Esophagus (tissue), 2 donors: ENCODE measurements around the gene CABLES1. TPM values are rescaled to one million over a fixed set of nuclear protein-coding genes. Genes with fewer than 3 reads are reported as not detected.

Experiments
- H3K27ac ChIP-seq, 2 donors: one replicate each; pipeline ENCODE4 v1.5.1; 2013; ENCODE audit warnings: low read depth in 2 of 2, mild to moderate bottlenecking in 2 of 2, inconsistent platforms in 1 of 2, low read length in 1 of 2, moderate library complexity in 1 of 2
- H3K27me3 ChIP-seq, 2 donors: one replicate each; pipeline ENCODE4 v1.6.1; 2013; ENCODE audit warnings: low read length in 2 of 2, control low read depth in 1 of 2, mild to moderate bottlenecking in 1 of 2; ENCODE audit not compliant: insufficient read depth in 2 of 2, control insufficient read depth in 1 of 2
- H3K36me3 ChIP-seq, 2 donors: one replicate each; pipeline ENCODE4 v1.6.1; 2013; ENCODE audit warnings: low read length in 1 of 2; ENCODE audit not compliant: control insufficient read depth in 2 of 2, insufficient read depth in 2 of 2
- H3K4me1 ChIP-seq, 2 donors: one replicate each; pipeline ENCODE4 v1.6.1; 2013; ENCODE audit warnings: low read length in 1 of 2; ENCODE audit not compliant: control insufficient read depth in 2 of 2, insufficient read depth in 2 of 2
- H3K4me3 ChIP-seq, 2 donors: one replicate each; pipeline ENCODE4 v1.5.1; 2013; ENCODE audit warnings: low read length in 2 of 2, mild to moderate bottlenecking in 2 of 2, low read depth in 1 of 2, moderate library complexity in 1 of 2
- H3K9me3 ChIP-seq, 2 donors: one replicate each; pipeline ENCODE4 v1.6.1; 2013; ENCODE audit warnings: mild to moderate bottlenecking in 2 of 2, low read depth in 1 of 2, low read length in 1 of 2, moderate library complexity in 1 of 2; ENCODE audit not compliant: control insufficient read depth in 2 of 2, insufficient read depth in 1 of 2
- WGBS, 2 donors: extraction: QIAGEN DNeasy Blood & Tissue Kit; methylation state at CpG; one replicate each; pipeline ENCODE4 v1.1.7; 2013; 5-methylcytosine and 5-hydroxymethylcytosine counted together
- polyA plus RNA-seq, 2 donors: library from polyadenylated mRNA; stranded (reverse); fragments of 200-250 nt; gene quantifications; one replicate each; pipeline ENCODE4 v1.2.3, GENCODE V29; 2013
- donor health status: healthy with polysubstance abuse.
- donor health status: Bipolar disorder and iron deficiency.

The CABLES1 gene
- polyA plus RNA-seq, 2 donors: 3.8 to 10.0 TPM

DNA sequence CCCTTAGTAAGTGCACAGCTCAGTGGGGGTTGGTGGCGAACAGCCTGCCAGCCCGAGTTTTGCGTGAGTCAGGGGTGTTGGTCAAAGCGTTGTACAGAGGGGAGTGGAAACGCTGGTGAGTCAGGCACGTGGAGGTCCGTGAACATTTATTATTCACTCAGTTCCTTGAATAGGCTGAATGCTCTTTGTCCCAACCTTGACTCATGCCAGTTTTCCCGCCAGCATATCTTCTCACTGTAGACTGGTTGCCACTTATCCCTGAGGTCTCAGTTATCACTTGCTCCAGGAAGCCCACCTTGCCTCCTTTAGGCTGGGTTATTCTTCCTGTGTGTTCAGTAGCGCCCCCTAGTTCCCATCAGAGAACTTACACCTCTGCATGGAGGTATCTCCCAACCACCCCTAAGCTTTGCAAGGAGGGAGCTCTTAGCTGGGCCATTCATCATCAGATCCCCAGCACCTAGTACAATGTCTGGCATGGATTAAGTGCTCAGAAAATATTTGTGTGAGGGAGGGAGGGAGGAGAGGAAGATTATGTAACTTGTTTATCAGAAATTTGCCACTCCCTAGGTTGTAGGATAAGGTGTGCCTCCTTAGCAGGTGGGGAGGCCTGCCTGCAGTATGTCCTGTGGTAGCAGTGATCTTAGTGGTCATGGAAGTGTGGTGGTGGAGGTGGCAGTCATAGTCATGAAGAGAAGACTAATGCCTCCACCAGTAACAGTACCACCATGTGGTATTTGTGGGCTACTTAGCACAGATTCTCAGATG lies 72.1 kb downstream of the CABLES1 start:
- Histone ChIP-seq H3K9me3 (peaks cover 3 to 4% of the 10 kb centered on the region in 2 donors), H3K4me3 (no peak overlapping the region), H3K36me3 (no peaks in the 10 kb centered on the region), H3K27me3 (no peaks in the 10 kb centered on the region), H3K27ac (no peak overlapping the region), H3K4me1 (peaks cover 4 to 10% of the 10 kb centered on the region in 2 donors)
- 79 to 85% methylated on average over 9 of the region's 9 CpGs for WGBS, 2 donors

DNA sequence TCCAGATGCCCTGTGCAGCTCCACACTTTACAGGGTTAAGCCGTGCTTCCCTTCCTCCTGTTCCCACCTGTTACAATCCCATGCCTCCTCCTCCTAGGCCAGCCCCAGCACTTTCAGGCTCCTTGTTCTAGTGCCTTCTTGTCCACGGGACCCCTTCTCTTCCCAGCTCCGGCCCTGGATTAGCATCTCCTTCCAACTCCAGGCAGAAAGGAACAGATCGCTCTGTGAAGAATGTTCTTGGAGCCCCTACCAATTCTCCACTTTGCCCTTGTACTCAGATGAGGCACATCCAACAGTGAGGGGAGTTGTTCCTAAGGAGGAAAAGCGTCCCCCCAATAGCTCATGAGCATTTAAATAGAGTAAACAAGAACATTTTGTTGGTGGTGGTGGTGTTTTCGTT lies 72.7 kb downstream of the CABLES1 start:
- no peaks in the 10 kb centered on the region for H3K36me3 ChIP-seq
- H3K4me1 ChIP-seq: peaks cover 4 to 10% of the 10 kb centered on the region in 2 donors
- H3K27ac ChIP-seq: no peak overlapping the region
- H3K27me3 ChIP-seq: no peaks in the 10 kb centered on the region
- WGBS, 2 donors: 95% methylated on average over 6 of the region's 6 CpGs
- H3K4me3 ChIP-seq: no peak overlapping the region
- H3K9me3 ChIP-seq: peaks cover 3 to 4% of the 10 kb centered on the region in 2 donors

DNA sequence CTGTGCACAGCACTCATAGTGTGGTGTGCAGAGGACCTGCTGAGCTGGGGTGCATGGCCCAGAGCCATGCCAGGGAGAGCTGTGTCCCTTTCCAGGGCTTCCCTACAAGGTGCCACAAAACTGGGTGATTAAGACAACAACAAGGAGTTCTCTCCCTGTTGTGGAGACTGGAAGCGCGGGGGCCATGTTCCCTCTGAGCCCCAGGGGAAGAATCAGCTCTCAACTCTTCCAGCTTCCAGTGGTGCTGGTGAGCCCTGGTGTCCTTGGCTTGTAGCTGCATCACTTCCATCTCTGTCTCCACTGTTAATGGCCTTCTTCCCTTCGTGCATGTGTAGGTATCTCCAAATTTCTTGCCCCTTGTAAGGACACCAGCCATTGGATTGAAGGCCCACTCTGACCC lies 73.3 kb downstream of the CABLES1 start:
- H3K27ac ChIP-seq: no peak overlapping the region
- H3K4me1 ChIP-seq: peaks cover 4 to 10% of the 10 kb centered on the region in 2 donors
- peaks cover 3 to 4% of the 10 kb centered on the region in 2 donors for H3K9me3 ChIP-seq
- no peaks in the 10 kb centered on the region for H3K36me3 ChIP-seq
- H3K4me3 ChIP-seq: no peak overlapping the region
- 97% methylated on average over 3 of the region's 3 CpGs for WGBS, 2 donors
- no peaks in the 10 kb centered on the region for H3K27me3 ChIP-seq

DNA sequence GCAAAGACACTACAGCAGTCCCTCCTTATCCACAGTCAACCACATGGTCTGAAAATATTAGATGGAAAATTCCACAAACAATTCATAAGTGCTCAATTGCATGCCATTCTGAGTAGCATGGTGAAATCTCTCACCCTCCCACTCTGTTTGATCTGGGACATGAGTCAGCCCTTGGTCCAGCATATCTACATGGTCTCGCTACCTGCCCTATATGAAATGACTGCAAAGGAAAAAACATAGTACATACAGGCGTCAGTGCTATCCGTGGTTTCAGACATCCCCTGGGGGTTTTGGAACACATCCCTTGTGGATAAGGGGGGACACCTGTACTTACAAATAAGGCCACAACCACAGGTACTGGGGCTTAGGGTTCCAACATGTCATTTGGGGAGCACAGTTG lies 73.7 kb downstream of the CABLES1 start:
- H3K36me3 ChIP-seq: no peaks in the 10 kb centered on the region
- 56 to 71% methylated on average over 3 of the region's 3 CpGs for WGBS, 2 donors
- peaks cover 2 to 4% of the 10 kb centered on the region in 2 donors for H3K9me3 ChIP-seq
- peaks cover 4 to 10% of the 10 kb centered on the region in 2 donors for H3K4me1 ChIP-seq
- no peak overlapping the region for H3K4me3 ChIP-seq
- H3K27me3 ChIP-seq: no peaks in the 10 kb centered on the region
- H3K27ac ChIP-seq: no peak overlapping the region

DNA sequence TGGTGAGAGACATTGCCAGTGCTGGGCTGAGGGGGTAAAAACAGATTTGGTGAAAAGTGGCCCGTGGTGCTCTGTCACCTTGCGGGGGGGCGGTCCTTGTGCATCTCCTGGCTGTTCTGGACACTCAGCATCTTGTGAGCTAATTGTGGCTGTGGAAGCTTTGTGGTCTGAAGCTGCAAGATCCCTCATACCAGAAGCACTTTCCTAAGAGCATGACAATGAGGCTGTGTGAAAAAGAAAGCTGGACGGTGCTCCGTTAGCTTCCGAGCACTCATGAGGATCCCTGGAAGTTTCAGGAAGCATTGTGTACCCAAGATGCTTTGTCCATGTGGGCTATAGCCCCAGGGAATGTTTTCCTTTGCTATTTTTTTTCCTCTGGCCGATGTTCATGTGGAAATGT lies 74.5 kb downstream of the CABLES1 start:
- peaks cover 4 to 10% of the 10 kb centered on the region in 2 donors for H3K4me1 ChIP-seq
- 87% methylated on average over 7 of the region's 7 CpGs for WGBS, 2 donors
- H3K27me3 ChIP-seq: no peaks in the 10 kb centered on the region
- peaks cover 0 to 4% of the 10 kb centered on the region in 2 donors for H3K9me3 ChIP-seq
- H3K27ac ChIP-seq: no peak overlapping the region
- peaks cover 0 to 4% of the 10 kb centered on the region in 2 donors for H3K36me3 ChIP-seq
- no peak overlapping the region for H3K4me3 ChIP-seq

DNA sequence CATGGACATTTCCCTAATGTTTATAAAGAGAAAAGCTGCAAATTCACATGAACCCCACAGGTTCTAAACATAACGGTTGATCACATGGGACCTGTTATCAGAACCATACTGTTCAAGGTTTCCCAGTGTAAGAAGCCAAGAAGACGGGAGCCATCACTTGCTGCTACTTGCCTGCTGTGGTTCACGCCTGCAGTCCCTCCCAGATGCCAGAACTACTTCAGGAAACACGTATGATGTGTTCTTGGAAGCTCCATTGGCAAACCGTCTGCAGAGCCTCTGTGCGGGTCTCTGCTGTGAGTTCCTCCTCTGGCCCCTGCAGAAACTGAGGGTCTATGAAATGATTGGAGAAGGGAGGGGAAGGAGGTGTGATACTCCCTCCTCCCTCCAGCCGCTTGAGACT lies 75.2 kb downstream of the CABLES1 start:
- Histone ChIP-seq H3K4me1 (peaks cover 4 to 10% of the 10 kb centered on the region in 2 donors), H3K27me3 (no peaks in the 10 kb centered on the region), H3K9me3 (peaks cover 0 to 4% of the 10 kb centered on the region in 2 donors), H3K4me3 (no peak overlapping the region), H3K36me3 (peaks cover 0 to 4% of the 10 kb centered on the region in 2 donors), H3K27ac (no peak overlapping the region)
- 55 to 78% methylated on average over 7 of the region's 7 CpGs for WGBS, 2 donors

DNA sequence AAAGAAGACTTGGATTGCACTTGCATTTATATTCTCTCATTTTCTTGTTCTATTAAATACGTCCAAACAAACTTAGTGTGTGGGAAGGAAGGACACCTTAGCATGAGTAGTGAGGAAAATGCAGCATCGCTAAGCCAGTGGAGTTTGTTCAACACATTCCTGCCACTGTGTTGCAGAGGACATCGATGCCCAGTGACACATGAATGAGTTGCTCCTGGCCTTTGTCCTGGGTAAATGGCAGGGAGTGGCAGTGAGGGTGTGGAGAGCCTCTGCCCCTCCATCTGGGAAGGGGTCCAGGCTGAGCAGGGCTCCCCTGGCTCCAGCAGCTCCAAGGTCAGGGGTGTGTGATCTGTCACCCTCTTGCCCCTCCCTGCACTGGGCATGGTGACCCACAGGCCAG lies 75.9 kb downstream of the CABLES1 start:
- Histone ChIP-seq H3K27ac (no peak overlapping the region), H3K36me3 (peaks cover 0 to 4% of the 10 kb centered on the region in 2 donors), H3K4me1 (peaks cover 4 to 10% of the 10 kb centered on the region in 2 donors), H3K9me3 (peaks cover 0 to 4% of the 10 kb centered on the region in 2 donors), H3K4me3 (no peak overlapping the region), H3K27me3 (no peaks in the 10 kb centered on the region)
- WGBS, 2 donors: 81 to 83% methylated on average over 3 of the region's 3 CpGs

DNA sequence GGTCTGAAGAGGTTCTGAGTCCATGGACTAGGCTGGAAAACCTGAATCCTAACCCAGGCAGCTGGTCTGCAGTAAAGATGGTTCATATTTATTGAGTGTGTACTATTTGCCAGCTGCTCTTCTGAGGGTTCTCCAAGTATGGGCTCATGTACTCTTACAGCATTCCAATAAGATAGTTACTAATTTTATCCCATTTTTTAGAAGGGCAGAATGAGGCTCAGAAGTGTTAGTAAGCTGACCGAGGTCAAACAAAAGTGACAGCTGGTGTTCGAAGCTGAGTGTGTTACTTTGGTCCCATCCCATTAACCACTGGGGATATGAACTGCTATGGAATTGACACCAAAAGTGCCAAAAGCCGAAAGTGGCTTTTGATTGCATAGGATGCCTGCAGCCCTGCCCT lies 76.9 kb downstream of the CABLES1 start:
- H3K27me3 ChIP-seq: no peaks in the 10 kb centered on the region
- 90 to 97% methylated on average over 3 of the region's 3 CpGs for WGBS, 2 donors
- H3K4me3 ChIP-seq: no peak overlapping the region
- peaks cover 4 to 10% of the 10 kb centered on the region in 2 donors for H3K4me1 ChIP-seq
- H3K27ac ChIP-seq: no peak overlapping the region
- peaks cover 0 to 4% of the 10 kb centered on the region in 2 donors for H3K9me3 ChIP-seq
- H3K36me3 ChIP-seq: peaks cover 0 to 4% of the 10 kb centered on the region in 2 donors

DNA sequence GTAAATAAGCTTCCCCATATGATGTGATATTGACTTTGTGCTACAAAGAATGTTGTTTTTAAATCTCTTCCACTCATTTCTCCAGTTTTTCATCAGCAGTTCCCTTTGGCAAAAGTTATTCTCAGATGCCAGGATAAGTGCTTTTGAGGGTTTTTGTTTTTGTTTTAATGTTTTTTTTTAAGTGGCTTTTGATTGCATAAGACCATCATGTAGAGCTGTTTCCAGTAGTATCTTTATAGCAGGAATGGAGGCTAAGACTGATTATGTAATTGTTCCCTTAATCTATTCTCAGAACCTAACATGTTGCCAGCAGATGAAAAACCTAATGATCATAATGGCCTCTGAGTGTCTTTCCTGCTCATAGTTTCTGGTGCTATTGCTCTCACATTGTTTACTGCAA lies 77.9 kb downstream of the CABLES1 start:
- H3K27ac ChIP-seq: no peak overlapping the region
- H3K27me3 ChIP-seq: no peaks in the 10 kb centered on the region
- H3K9me3 ChIP-seq: peaks cover 0 to 4% of the 10 kb centered on the region in 2 donors
- H3K4me1 ChIP-seq: peaks cover 4 to 8% of the 10 kb centered on the region in 2 donors
- H3K4me3 ChIP-seq: no peak overlapping the region
- peaks cover 0 to 4% of the 10 kb centered on the region in 2 donors for H3K36me3 ChIP-seq

DNA sequence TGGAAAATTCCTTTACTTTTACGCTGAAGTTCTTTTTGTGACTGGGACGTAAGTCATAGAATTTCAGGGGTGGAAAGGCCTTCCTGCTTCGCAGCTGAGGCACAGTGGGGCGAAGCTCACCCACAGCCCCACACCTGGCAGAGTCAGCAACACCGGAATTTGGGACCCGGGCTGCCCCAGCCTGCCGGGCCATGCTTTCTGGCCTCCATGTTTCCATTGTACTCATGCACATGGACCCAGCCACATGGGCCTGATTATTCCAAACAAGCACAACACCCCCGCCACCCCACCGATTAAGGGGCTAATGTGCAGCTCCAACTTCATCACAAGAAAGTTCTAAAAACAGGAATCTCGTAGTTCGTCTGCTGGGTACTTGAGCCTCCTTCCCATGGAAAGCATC lies 82.5 kb downstream of the CABLES1 start:
- Histone ChIP-seq H3K27ac (no peak overlapping the region), H3K36me3 (peaks cover 0 to 4% of the 10 kb centered on the region in 2 donors), H3K4me3 (no peak overlapping the region), H3K9me3 (no peaks in the 10 kb centered on the region), H3K4me1 (peaks cover 0 to 3% of the 10 kb centered on the region in 2 donors), H3K27me3 (no peaks in the 10 kb centered on the region)
- WGBS, 2 donors: 95 to 96% methylated on average over 11 of the region's 11 CpGs
